Brain microvascular endothelial cell (primary cell): ENCODE results near the gene MED13L.
A peak's percentile ranks its signal among the peaks of the same experiment; 100 is the strongest.

Experiments
- DNase-seq: peaks from one replicate; pipeline ENCODE4 v3.0.0-alpha.2; 2020
- H3K27ac ChIP-seq: fragments of 250-450 bp; sonication (Bioruptor Pico); 2 replicates; pipeline ENCODE4 v1.5.1; 2020; ENCODE audit warnings: mild to moderate bottlenecking, moderate library complexity
- H3K27me3 ChIP-seq: fragments of 250-450 bp; sonication (Bioruptor Pico); replicated peaks from 2 replicates; pipeline ENCODE4 v1.5.1; 2020; ENCODE audit warnings: mild to moderate bottlenecking
- H3K36me3 ChIP-seq: fragments of 250-450 bp; sonication (Bioruptor Pico); replicated peaks from 2 replicates; pipeline ENCODE4 v1.5.1; 2020; ENCODE audit warnings: mild to moderate bottlenecking
- H3K4me3 ChIP-seq: 2 replicates; pipeline ENCODE4 v1.5.1; 2011; ENCODE audit warnings: low read depth, mild to moderate bottlenecking, control low read depth, low read length, moderate library complexity
- in situ Hi-C: cut with HindIII; loops from 2 replicates; pipeline ENCODE4 v1.10.0; 2017; ENCODE audit warnings: low sequenced_read_pairs, low pct_ligation_motif_present
- TF ChIP-seq, protein P1 (sequence below): IDR thresholded peaks from 2 replicates; pipeline ENCODE4 v1.5.1; 2011; ENCODE audit warnings: low read depth, mild to moderate bottlenecking, moderate library complexity, low read length, control low read depth, inconsistent platforms; ENCODE audit errors: missing control alignments

MED13L gene

DNA sequence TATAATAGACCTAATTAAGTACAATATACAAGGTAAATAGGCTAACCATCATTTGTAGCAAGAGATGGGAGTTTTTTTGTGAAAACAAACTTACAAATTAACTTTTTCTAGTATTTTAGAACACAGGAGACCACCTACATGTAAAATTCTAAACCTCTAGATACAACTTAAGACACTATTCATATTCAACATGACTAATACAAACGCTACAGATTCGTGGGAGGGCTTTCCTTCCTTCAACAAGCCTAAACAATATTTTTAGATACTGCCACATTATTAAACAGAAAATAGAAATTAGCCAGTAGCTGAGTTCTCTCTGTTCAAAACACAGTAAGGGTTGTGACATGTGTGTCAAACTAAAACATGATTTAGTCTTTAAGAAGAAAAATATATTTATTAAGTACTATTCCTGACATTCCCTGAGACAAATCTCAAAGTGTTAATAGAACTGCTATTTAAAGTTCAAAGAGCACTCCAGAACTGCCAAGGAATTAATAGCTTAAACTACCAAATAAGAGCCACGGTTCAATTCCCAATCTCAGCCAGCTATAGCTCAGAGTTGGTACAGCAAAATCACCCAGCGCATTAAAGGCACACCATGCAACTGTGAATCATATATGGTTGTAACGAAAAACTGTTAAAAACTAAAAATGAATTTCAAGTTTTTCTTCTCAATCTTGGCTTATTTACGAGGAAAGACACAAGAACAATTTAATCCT lies 10.7 kb downstream of the MED13L start:
- H3K4me3 ChIP-seq: no peak overlapping the region
- no peak for DNase-seq
- in situ Hi-C loops: no loop called here
- peak overlapping the region; percentile 12 for H3K27ac ChIP-seq
- H3K27me3 ChIP-seq: no peaks in the 10 kb centered on the region
- TF ChIP-seq, protein P1, sequence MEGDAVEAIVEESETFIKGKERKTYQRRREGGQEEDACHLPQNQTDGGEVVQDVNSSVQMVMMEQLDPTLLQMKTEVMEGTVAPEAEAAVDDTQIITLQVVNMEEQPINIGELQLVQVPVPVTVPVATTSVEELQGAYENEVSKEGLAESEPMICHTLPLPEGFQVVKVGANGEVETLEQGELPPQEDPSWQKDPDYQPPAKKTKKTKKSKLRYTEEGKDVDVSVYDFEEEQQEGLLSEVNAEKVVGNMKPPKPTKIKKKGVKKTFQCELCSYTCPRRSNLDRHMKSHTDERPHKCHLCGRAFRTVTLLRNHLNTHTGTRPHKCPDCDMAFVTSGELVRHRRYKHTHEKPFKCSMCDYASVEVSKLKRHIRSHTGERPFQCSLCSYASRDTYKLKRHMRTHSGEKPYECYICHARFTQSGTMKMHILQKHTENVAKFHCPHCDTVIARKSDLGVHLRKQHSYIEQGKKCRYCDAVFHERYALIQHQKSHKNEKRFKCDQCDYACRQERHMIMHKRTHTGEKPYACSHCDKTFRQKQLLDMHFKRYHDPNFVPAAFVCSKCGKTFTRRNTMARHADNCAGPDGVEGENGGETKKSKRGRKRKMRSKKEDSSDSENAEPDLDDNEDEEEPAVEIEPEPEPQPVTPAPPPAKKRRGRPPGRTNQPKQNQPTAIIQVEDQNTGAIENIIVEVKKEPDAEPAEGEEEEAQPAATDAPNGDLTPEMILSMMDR: no peak
- H3K36me3 ChIP-seq: no peaks in the 10 kb centered on the region

DNA sequence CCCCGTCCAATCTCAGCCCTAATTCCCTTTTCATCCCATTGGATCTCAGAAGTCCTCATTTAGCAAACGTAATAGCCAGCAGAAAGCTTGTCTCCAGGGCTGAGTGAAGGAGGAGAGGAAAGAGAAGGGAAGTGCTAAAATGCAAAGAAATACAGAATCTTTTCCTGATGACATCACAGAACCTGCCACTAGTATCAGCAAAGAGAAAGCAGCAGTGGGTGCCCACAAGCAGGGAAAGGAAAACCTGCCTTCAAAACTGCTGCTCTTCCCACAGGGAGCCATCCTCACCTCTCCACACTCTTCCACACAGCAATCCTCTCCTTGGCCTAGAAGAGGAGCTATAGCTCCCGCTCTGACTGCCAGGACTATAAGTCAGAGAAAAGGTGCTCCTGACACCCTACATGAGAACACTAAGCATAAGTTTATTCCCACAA lies 11.3 kb downstream of the MED13L start:
- Histone ChIP-seq H3K4me3 (no peak overlapping the region), H3K27ac (peak overlapping the region; percentile 12), H3K27me3 (no peaks in the 10 kb centered on the region), H3K36me3 (no peaks in the 10 kb centered on the region)
- no peak for DNase-seq
- in situ Hi-C loops: no loop called here
- TF ChIP-seq, protein P1: peak; percentile 48

DNA sequence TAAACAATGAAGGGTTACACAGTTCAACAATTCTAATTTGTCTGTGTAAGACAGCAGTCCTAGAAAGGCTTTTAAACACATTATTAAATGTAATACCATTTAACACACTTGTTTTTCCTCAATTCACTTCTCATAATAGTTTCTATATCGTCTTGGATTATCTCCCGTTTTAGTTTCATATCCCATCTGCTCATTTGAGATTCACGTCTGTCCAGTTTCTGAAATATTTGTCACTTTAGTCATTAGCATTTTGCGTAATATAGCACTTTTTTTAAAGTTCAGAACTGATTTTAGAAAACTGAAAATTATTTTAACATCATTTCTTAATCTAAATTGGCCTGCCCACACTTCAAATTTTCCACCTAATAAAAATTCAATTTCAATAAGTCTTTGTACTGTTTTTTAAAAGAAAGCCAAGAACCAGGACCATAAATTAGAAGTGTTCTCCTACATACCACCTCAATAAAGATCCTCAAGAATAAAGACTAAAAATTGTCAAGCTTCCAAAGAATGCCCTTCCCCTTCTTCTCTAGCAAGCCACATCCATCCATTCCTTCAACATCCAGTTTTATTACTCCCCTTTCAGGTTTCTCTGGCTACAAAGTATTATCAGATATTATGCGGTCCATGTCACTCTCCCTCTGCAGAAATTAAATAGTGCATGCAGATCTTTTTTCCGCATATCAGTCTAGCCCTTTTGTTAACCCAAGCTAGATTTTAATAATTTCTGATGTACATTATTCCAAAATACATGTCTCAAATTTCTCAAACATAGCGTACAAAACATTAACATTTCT lies 11.9 kb downstream of the MED13L start:
- Histone ChIP-seq H3K27ac (no peak overlapping the region), H3K27me3 (no peaks in the 10 kb centered on the region), H3K4me3 (no peak overlapping the region), H3K36me3 (no peaks in the 10 kb centered on the region)
- no peak for DNase-seq
- TF ChIP-seq, protein P1: no peak
- in situ Hi-C loops: no loop called here

DNA sequence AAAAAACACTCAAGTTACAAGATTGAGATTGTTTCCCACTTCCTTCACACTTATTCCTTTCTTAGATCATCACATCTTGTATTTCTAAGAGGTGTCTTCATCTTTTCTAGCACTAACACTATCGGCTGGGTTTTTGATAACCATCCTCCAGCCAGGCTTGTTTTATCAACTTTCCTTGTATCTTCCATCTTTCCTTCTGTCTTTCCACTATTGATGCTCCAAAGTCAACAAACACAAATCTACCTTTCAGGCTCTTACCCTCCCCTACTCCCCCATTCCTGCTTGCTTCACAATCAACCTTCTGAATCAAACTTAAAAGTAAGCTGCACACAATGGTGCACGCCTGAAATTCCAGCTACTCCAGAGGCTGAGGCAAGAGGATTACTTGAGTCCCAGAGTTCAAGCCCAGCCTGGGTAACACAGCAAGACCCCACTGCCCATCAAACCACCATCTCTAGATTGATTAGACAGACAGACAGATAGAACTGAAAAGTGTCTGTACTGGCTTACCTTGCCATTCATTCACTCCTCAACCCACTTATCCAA lies 12.9 kb downstream of the MED13L start:
- H3K36me3 ChIP-seq: no peaks in the 10 kb centered on the region
- no peak overlapping the region for H3K4me3 ChIP-seq
- DNase-seq: no peak
- in situ Hi-C loops: no loop called here
- no peaks in the 10 kb centered on the region for H3K27me3 ChIP-seq
- TF ChIP-seq, protein P1: no peak
- H3K27ac ChIP-seq: no peak overlapping the region

DNA sequence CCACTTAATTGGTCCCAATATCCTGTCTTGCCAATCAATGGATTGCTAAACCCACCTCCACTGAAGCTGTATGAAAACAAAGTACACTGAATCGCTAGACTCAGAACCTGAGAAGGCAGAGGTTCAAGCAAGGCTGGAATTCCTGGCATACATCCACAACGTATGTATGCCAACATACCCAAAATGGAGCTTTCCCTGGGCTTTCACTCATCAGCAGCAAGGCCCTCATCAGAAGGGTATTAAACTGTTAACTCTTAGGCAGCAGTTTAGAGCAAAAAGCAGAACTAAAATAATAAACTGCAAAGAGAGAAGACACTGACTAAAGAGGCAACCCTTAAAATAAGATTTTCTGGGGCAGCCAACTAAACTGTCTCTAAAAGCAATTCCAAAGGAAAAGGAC lies 13.6 kb downstream of the MED13L start:
- TF ChIP-seq, protein P1: no peak
- H3K4me3 ChIP-seq: no peak overlapping the region
- H3K36me3 ChIP-seq: no peaks in the 10 kb centered on the region
- DNase-seq: no peak
- in situ Hi-C loops: no loop called here
- H3K27ac ChIP-seq: no peak overlapping the region
- H3K27me3 ChIP-seq: no peaks in the 10 kb centered on the region
